B cell (primary cell): ENCODE measurements around the gene FAM149B1. TPM values are rescaled to one million over a fixed set of nuclear protein-coding genes. Genes with fewer than 3 reads are reported as not detected.

Experiments
- ATAC-seq: fragments of 200-7000 bp; cut with Tn5 transposase; one replicate; pipeline ENCODE4 v1.10.0; 2021; ENCODE audit warnings: low read depth, mild to moderate bottlenecking, moderate number of reproducible peaks, moderate library complexity
- CTCF ChIA-PET: fragments of 350-600 bp; sonication (Branson Sonifier 250); formaldehyde crosslinking; loops from one replicate; lab custom pipeline; 2021; ENCODE audit warnings: antibody characterized with exemption, inconsistent platforms; lab: Charles Lee
- POLR2A ChIA-PET: fragments of 350-600 bp; sonication (Branson Sonifier 250); formaldehyde crosslinking; loops from one replicate; lab custom pipeline; 2021; ENCODE audit warnings: antibody characterized with exemption; lab: Charles Lee
- DNase-seq: peaks from one replicate; pipeline ENCODE4 v3.0.0; 2013
- H2AFZ ChIP-seq: 2 replicates; pipeline ENCODE4 v1.6.1; 2012; ENCODE audit warnings: mild to moderate bottlenecking, low read depth, low read length; ENCODE audit not compliant: insufficient read depth, poor library complexity, severe bottlenecking
- H3K27ac ChIP-seq, 2 donors: 1 replicate in 1 of 2; 2 replicates in 1 of 2; pipeline ENCODE4 v1.5.1; 2012 to 2013; ENCODE audit warnings: low read length in 2 of 2, mild to moderate bottlenecking in 2 of 2, moderate library complexity in 1 of 2
- H3K27me3 ChIP-seq, 4 experiments: fragments of 200-600 bp in 1 of 4; sonication (generic) in 1 of 4; replicated peaks in 1 of 4; 1 replicate in 2 of 4; 2 replicates in 2 of 4; pipeline versions ENCODE4 v1.6.1 to v1.7.0; 2013 to 2016; ENCODE audit warnings: low read length in 3 of 4, mild to moderate bottlenecking in 2 of 4, mixed read lengths in 1 of 4, moderate library complexity in 1 of 4; ENCODE audit not compliant: insufficient read depth in 4 of 4, control insufficient read depth in 3 of 4; ENCODE audit errors: control extremely low read depth in 1 of 4
- H3K36me3 ChIP-seq, 2 experiments: replicated peaks in 1 of 2; 1 replicate in 1 of 2; 2 replicates in 1 of 2; pipeline versions ENCODE4 v1.6.1 to v1.7.1; 2013; ENCODE audit warnings: low read length in 1 of 2; ENCODE audit not compliant: insufficient read depth in 2 of 2, control insufficient read depth in 1 of 2; ENCODE audit errors: control extremely low read depth in 1 of 2, extremely low read depth in 1 of 2
- H3K4me1 ChIP-seq, 2 donors: fragments of 200-600 bp in 1 of 2; sonication (generic) in 1 of 2; 1 replicate in 1 of 2; 2 replicates in 1 of 2; pipeline versions ENCODE4 v1.5.1 to v1.6.1; 2013 to 2017; ENCODE audit warnings: low read length in 2 of 2; ENCODE audit not compliant: control insufficient read depth in 2 of 2, insufficient read depth in 2 of 2
- H3K4me2 ChIP-seq: replicated peaks from 2 replicates; pipeline ENCODE3; 2012; ENCODE audit warnings: mild to moderate bottlenecking, low read depth, low read length; ENCODE audit not compliant: poor library complexity, severe bottlenecking
- H3K4me3 ChIP-seq, 5 experiments: fragments of 200-600 bp in 1 of 5; sonication (generic) in 1 of 5; 1 replicate in 3 of 5; 2 replicates in 2 of 5; pipeline versions ENCODE4 v1.5.1 to v1.7.0; 2011 to 2016; ENCODE audit warnings: low read length in 4 of 5, mild to moderate bottlenecking in 4 of 5, low read depth in 2 of 5, control low read depth in 1 of 5, moderate library complexity in 1 of 5; ENCODE audit not compliant: insufficient read depth in 1 of 5; ENCODE audit errors: control extremely low read depth in 1 of 5, extremely low read depth in 1 of 5
- H3K79me2 ChIP-seq: fragments of 200-600 bp; sonication (generic); one replicate; pipeline ENCODE4 v1.6.0; 2016; ENCODE audit warnings: low read length; ENCODE audit not compliant: control insufficient read depth, insufficient read depth
- H3K9ac ChIP-seq: fragments of 200-600 bp; sonication (generic); 2 replicates; pipeline ENCODE4 v1.6.1; 2017; ENCODE audit warnings: mild to moderate bottlenecking, low read length, moderate library complexity
- H3K9me3 ChIP-seq, 3 donors: one replicate each; pipeline versions ENCODE4 v1.6.1 to v1.7.1; 2013; ENCODE audit warnings: low read length in 2 of 3; ENCODE audit not compliant: control insufficient read depth in 2 of 3, insufficient read depth in 1 of 3; ENCODE audit errors: control extremely low read depth in 1 of 3
- H4K20me1 ChIP-seq: 2 replicates; pipeline ENCODE4 v1.6.0; 2012; ENCODE audit warnings: mild to moderate bottlenecking, low read length; ENCODE audit not compliant: insufficient read depth, control insufficient read depth, poor library complexity, severe bottlenecking
- H3K27ac Mint-ChIP-seq: one replicate; pipeline ENCODE4 v1.8.0; 2021; ENCODE audit warnings: mixed read lengths
- H3K27me3 Mint-ChIP-seq: one replicate; pipeline ENCODE4 v1.8.0; 2021; ENCODE audit warnings: mixed read lengths
- H3K4me1 Mint-ChIP-seq: one replicate; pipeline ENCODE4 v1.8.0; 2021; ENCODE audit warnings: mixed read lengths
- H3K4me3 Mint-ChIP-seq: one replicate; pipeline ENCODE4 v1.8.0; 2021; ENCODE audit warnings: mixed read lengths
- H3K9me3 Mint-ChIP-seq: one replicate; pipeline ENCODE4 v1.8.0; 2022; ENCODE audit warnings: mixed read lengths; ENCODE audit not compliant: insufficient read depth
- EZH2 ChIP-seq: IDR thresholded peaks from 2 replicates; pipeline ENCODE4 v1.6.1; 2012; ENCODE audit warnings: borderline replicate concordance, low read depth, mild to moderate bottlenecking, moderate library complexity, low read length; ENCODE audit not compliant: insufficient read depth, poor library complexity, severe bottlenecking
- WGBS: methylation state at CpG from one replicate; pipeline ENCODE4 v1.1.5; 2013; ENCODE audit warnings: missing lambda C conversion rate; ENCODE audit not compliant: insufficient coverage; 5-methylcytosine and 5-hydroxymethylcytosine counted together
- intact Hi-C: fragments of 100-400 bp; cut with micrococcal nuclease; formaldehyde crosslinking; loops from one replicate; pipeline ENCODE4 v1.10.0; 2022
- polyA plus RNA-seq: library from polyadenylated mRNA; depleted of rRNA; stranded (reverse); fragments of >200 nt; gene quantifications from 2 replicates; pipeline ENCODE4 v1.2.3, GENCODE V29; 2012
- total RNA-seq, 2 donors: library from RNA; stranded (reverse); fragments of 120-200 nt in 1 of 2; gene quantifications; 1 replicate in 1 of 2; 2 replicates in 1 of 2; pipeline versions ENCODE4 v1.2.3 to v1.2.4, GENCODE V29; 2013 to 2022
- TF ChIP-seq, protein P1 (sequence below): fragments of 200-600 bp; IDR thresholded peaks from one replicate; pipeline ENCODE4 v1.8.0; 2022; ENCODE audit warnings: antibody characterized with exemption, mild to moderate bottlenecking

The FAM149B1 gene
- total and polyA plus RNA-seq, 2 donors (not counting 1 experiment from before 2014, with no cell fraction given): 22.5 to 24.3 TPM

DNA sequence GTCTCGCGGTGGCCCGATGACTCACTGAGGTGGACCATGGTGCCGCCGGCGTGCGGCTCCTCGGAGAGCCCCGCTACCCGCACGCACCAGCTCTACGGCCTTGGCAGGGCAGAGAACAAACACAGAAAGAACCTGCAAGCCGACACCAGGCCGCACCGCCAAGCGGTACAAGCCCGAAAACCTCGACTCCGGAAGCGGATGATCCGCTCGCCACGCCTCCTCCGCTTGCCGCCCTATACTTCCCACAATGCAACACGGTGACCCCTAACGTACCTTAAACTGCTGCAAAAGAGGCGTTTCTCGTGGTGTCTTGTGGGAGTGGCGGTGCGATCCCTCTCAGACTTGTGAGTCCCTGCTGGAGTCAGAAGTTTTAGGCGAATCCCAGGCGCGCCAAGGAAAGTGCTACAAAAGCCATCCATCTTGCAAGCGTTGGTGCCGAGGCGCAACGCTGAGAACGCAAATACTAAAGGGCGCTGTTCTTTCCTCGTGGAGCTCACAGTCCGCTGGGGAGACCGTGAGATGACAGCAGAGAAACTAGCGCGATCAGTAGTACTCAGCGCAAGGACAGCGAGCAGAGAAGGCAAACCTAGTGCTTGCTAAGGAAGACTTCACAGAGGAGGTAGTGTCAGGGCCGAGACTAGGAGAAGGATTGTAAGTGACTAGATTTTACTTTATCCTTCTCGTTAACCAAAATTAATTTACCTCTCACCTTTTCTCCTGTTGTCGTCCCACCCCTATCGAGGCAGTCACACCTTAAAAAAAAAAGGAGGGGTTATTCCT is 84.7 kb downstream of the FAM149B1 start, which contains the start of gene MRPS16:
TSS of gene MRPS16 (minus strand) at position 200 of the 780 bp plus-strand sequence. CDS start at position 38, 162 bp downstream.
- H3K27me3 Mint-ChIP-seq: no peaks in the 10 kb centered on the region
- POLR2A ChIA-PET: interaction anchor here (0.6 to 1.5 kb wide), 3 partner anchors 156 to 481 kb away, joined by 3 to 6 read pairs (median 5); partner anchors contain the start of gene P4HA1
- Histone ChIP-seq H3K9ac (peak within 1 kb of the TSS; percentile 89), H3K27me3 (no peaks in the 10 kb centered on the region), H3K4me3 (peak within 1 kb of the TSS; percentile 76 to 98 (median 90)), H2AFZ (peak within 1 kb of the TSS; percentile 89), H3K4me1 (peaks cover 23 to 28% of the 10 kb centered on the region in 2 donors), H3K9me3 (no peaks in the 10 kb centered on the region), H3K79me2 (peaks cover 44% of the 10 kb centered on the region), H3K4me2 (peak within 1 kb of the TSS; percentile 89), H3K27ac (peak within 1 kb of the TSS; percentile 83 to 92), H4K20me1 (no peaks in the 10 kb centered on the region), H3K36me3 (no peaks in the 10 kb centered on the region)
- peak within 1 kb of the TSS; percentile 90 for H3K27ac Mint-ChIP-seq
- H3K4me3 Mint-ChIP-seq: peak within 1 kb of the TSS; percentile 100
- intact Hi-C loops: loop anchor here (1.0 to 10.0 kb wide), 7 partner anchors 84 to 1858 kb away; partner anchors contain the start of genes CFAP70, ECD, FAM149B1 and NUDT13
- H3K9me3 Mint-ChIP-seq: no peaks in the 10 kb centered on the region
- peak; percentile 90 for ATAC-seq
- peak; percentile 95 for DNase-seq
- H3K4me1 Mint-ChIP-seq: peaks cover 43% of the 10 kb centered on the region
- CTCF ChIA-PET: interaction anchor here (1.2 kb wide), 1 partner anchor 11 kb away, joined by 3 read pairs; no protein-coding TSS in a partner anchor
- under 1% methylated on average over 46 of the region's 51 CpGs for WGBS
- no peak for TF ChIP-seq EZH2
- TF ChIP-seq, protein P1, sequence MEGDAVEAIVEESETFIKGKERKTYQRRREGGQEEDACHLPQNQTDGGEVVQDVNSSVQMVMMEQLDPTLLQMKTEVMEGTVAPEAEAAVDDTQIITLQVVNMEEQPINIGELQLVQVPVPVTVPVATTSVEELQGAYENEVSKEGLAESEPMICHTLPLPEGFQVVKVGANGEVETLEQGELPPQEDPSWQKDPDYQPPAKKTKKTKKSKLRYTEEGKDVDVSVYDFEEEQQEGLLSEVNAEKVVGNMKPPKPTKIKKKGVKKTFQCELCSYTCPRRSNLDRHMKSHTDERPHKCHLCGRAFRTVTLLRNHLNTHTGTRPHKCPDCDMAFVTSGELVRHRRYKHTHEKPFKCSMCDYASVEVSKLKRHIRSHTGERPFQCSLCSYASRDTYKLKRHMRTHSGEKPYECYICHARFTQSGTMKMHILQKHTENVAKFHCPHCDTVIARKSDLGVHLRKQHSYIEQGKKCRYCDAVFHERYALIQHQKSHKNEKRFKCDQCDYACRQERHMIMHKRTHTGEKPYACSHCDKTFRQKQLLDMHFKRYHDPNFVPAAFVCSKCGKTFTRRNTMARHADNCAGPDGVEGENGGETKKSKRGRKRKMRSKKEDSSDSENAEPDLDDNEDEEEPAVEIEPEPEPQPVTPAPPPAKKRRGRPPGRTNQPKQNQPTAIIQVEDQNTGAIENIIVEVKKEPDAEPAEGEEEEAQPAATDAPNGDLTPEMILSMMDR: no peak

DNA sequence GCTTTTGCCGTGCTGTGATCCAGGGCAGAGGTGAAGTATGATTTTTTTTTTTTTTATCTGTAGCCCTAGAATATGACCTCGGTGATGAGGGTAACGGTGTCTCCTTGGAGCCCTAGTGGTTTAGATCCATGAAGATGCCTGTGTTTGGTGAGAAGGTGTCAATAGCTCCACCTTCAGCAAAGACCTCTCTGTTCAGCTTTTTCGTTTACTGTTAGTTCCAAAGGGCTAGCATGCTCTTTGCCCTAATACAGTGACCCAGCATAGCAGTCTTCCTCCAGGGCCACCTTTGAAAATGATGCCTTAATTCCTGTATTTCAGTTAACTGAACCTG is 85.3 kb downstream of the FAM149B1 start:
- Histone ChIP-seq H3K4me1 (peaks cover 20 to 23% of the 10 kb centered on the region in 2 donors), H3K9me3 (no peaks in the 10 kb centered on the region), H3K36me3 (no peaks in the 10 kb centered on the region), H3K4me3 (peak overlapping the region; percentile 76 to 98 (median 90)), H4K20me1 (no peaks in the 10 kb centered on the region), H3K79me2 (peaks cover 40% of the 10 kb centered on the region), H3K9ac (peak overlapping the region; percentile 89), H2AFZ (peak overlapping the region; percentile 89), H3K27ac (peak overlapping the region; percentile 83 to 92), H3K27me3 (no peaks in the 10 kb centered on the region), H3K4me2 (peak overlapping the region; percentile 89)
- no peak for DNase-seq
- intact Hi-C loops: loop anchor here (2.0 to 10.0 kb wide), 4 partner anchors 141 to 1858 kb away; partner anchors contain the start of genes NUDT13, P4HA1, SAMD8 and VCL
- Mint-ChIP-seq H3K27ac (peak overlapping the region; percentile 90), H3K4me1 (peaks cover 38% of the 10 kb centered on the region), H3K4me3 (peak overlapping the region; percentile 100), H3K27me3 (no peaks in the 10 kb centered on the region), H3K9me3 (no peaks in the 10 kb centered on the region)
- ChIA-PET POLR2A (interaction anchor here (0.5 to 1.5 kb wide), 3 partner anchors 372 to 559 kb away, joined by 3 to 6 read pairs (median 4); no protein-coding TSS in a partner anchor), CTCF (interaction anchor here (1.2 kb wide), 1 partner anchor 11 kb away, joined by 3 read pairs; no protein-coding TSS in a partner anchor)
- no peak for ATAC-seq
- WGBS: 3% methylated on average over 4 of the region's 4 CpGs
- TF ChIP-seq, protein P1: no peak
